Stimulated activated naive B cell treated with anti-CD40 and anti-IgM and Interleukin-4, amounts not matched to agents 10 μg/mL and 1 μg/mL and 100 μg/mL, for 72 hours (primary cell): ENCODE measurements around the gene HAGHL.

Experiments used
- ATAC-seq, 2 donors: fragments of 150-1000 bp; cut with Tn5 transposase; replicated peaks; 2 replicates each; pipeline ENCODE4 v1.10.0; 2021; ENCODE audit warnings: moderate library complexity in 1 of 2
- DNase-seq: peaks from one replicate; pipeline ENCODE4 v3.0.0; 2021
- H3K27ac Mint-ChIP-seq: one replicate; pipeline ENCODE4 v1.8.0; 2022; ENCODE audit warnings: mild to moderate bottlenecking, mixed read lengths
- H3K27me3 Mint-ChIP-seq, 2 donors: one replicate each; pipeline ENCODE4 v1.8.0; 2022; ENCODE audit warnings: mixed read lengths in 2 of 2
- H3K36me3 Mint-ChIP-seq, 2 donors: one replicate each; pipeline ENCODE4 v1.8.0; 2022; ENCODE audit warnings: mixed read lengths in 2 of 2, mild to moderate bottlenecking in 1 of 2
- H3K4me1 Mint-ChIP-seq, 2 donors: one replicate each; pipeline ENCODE4 v1.8.0; 2022; ENCODE audit warnings: mixed read lengths in 2 of 2, mild to moderate bottlenecking in 1 of 2
- H3K4me3 Mint-ChIP-seq, 2 donors: one replicate each; pipeline ENCODE4 v1.8.0; 2022; ENCODE audit warnings: mild to moderate bottlenecking in 2 of 2, mixed read lengths in 2 of 2, moderate library complexity in 1 of 2
- H3K9me3 Mint-ChIP-seq, 2 donors: one replicate each; pipeline ENCODE4 v1.8.0; 2022; ENCODE audit warnings: mixed read lengths in 2 of 2, mild to moderate bottlenecking in 1 of 2

HAGHL gene, protein sequence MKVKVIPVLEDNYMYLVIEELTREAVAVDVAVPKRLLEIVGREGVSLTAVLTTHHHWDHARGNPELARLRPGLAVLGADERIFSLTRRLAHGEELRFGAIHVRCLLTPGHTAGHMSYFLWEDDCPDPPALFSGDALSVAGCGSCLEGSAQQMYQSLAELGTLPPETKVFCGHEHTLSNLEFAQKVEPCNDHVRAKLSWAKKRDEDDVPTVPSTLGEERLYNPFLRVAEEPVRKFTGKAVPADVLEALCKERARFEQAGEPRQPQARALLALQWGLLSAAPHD

DNA sequence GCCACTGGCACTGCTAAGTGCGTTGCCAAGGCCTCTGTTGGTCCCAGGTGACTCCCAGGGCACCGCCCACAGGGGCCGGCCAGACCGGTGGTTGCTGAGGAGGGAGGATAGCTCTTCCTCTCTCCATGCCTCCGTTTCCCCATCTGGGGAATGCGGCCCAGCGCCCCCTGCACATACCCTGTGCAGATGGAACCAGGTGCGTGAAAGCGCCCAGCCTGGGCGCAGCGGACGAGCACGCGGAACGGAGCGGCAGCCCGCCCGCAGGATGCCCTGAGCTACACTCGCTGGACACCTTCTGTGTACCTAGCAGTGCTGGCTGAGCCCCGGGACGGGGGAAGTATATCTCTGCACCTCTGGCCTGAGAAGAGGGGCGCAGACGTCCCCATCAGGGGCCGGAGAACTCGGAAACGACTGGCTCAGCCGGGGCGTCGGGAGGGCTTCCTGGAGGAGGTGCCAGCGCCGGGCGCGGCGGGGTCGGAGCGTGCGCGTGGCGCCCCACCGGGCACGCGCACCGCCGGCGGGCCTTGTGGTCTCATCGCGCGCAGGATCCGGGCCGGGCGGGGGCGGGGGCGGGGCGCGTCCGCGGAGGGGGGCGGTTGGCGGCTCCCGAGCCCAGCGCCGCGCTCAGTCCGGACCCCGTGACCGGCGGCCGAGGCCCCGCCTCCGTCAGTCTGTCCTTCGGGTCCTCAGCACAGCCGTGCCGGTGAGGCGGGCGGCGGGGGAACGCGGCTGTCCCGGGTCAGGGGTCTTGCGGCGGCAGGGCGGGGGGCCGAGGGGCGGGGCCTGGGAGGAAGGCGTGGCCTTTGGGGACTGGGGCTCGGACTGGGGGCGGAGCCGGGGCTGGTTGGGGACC, at the start of gene HAGHL, which contains the start of gene CCDC78:
Gene HAGHL, plus strand, starts transcription at position 669 of the 853 bp plus-strand sequence. CDS start 404 bp downstream, outside the sequence.
Gene CCDC78, minus strand, starts transcription at position 6 of the 853 bp plus-strand sequence. CDS start 76 bp downstream, outside the sequence.
- DNase-seq (peak; percentile 48), ATAC-seq (peak; percentile 35 to 50)
- H3K27ac Mint-ChIP-seq, result peak within 1 kb of the TSS; percentile 84
- peaks cover 0 to 6% of the 10 kb centered on the region in 2 donors for H3K36me3 Mint-ChIP-seq
- H3K9me3 Mint-ChIP-seq, result no peaks in the 10 kb centered on the region
- H3K4me1 Mint-ChIP-seq, result peaks cover 10 to 36% of the 10 kb centered on the region in 2 donors
- peak within 1 kb of the TSS; percentile 77 to 86 for H3K4me3 Mint-ChIP-seq
- no peaks in the 10 kb centered on the region for H3K27me3 Mint-ChIP-seq

DNA sequence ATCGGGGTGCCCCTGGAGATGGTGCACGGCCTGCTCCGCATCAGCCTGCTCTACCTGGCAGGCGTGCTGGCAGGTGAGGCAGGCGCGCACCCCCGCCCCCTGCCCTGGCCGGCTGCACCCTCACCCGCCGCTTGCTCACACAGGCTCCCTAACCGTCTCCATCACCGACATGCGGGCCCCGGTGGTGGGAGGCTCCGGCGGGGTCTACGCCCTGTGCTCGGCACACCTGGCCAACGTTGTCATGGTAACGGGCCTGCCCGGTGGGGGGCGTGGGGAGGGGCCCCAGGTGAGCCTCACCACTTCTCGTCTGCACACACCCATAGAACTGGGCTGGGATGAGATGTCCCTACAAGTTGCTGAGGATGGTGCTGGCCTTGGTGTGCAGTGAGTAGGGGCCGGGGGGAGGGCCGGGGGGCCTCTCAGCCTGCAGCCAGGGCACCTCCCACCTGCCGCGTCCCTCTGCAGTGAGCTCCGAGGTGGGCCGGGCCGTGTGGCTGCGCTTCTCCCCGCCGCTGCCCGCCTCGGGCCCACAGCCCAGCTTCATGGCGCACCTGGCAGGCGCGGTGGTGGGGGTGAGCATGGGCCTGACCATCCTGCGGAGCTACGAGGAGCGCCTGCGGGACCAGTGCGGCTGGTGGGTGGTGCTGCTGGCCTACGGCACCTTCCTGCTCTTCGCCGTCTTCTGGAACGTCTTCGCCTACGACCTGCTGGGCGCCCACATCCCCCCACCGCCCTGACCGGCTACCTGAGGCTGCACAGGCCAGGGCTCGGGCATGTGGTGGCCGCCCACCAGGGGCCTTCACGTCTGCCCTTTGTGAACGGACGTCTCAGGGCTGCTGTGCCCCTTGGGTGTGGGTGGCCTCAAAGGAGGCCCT, 49.4 kb upstream of the HAGHL start:
- no peak overlapping the region for H3K27ac Mint-ChIP-seq
- DNase-seq (no peak), ATAC-seq (no peak)
- peaks cover 24 to 34% of the 10 kb centered on the region in 2 donors for H3K36me3 Mint-ChIP-seq
- no peak overlapping the region for H3K4me3 Mint-ChIP-seq
- peaks cover 13 to 25% of the 10 kb centered on the region in 2 donors for H3K27me3 Mint-ChIP-seq
- H3K4me1 Mint-ChIP-seq, result peaks cover 29 to 38% of the 10 kb centered on the region in 2 donors
- H3K9me3 Mint-ChIP-seq, result no peaks in the 10 kb centered on the region

DNA sequence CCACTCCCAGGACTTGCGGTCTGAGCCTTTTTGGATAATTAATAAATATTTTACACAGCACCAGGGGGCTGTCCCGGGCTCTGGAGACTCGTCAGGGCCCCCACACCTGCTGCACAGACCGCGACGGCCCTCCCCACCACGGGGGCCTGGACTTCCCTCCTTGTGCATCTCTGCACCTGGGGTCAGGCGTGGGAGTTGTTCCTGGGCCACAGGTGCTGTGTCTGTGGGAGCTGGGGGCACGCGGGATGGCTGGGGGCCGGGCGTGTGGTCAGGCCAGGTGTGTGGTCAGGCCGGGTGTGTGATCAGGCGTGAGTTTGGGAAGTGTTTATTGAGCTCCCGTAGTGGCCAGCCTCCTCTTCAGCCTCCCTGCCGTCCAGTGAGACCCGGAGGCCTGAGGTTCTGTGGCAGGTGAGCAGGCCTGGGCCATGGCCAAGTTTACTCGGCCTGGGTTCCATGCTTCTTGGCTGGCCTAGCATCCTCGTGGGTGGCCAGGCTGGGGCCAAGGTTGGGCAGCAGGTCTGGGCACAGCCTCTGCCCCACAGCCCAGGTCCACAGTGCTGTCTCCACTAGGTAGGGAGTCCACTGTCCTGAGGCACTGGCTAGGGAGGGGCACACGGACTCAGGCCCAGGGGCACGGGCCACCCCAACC, 48.6 kb upstream of the HAGHL start:
- Mint-ChIP-seq H3K36me3 (peaks cover 22 to 36% of the 10 kb centered on the region in 2 donors), H3K27me3 (peaks cover 13 to 25% of the 10 kb centered on the region in 2 donors), H3K9me3 (no peaks in the 10 kb centered on the region), H3K4me3 (peak overlapping the region in 1 of 2 donors; percentile 44), H3K4me1 (peaks cover 31 to 46% of the 10 kb centered on the region in 2 donors), H3K27ac (no peak overlapping the region)
- ATAC-seq (no peak), DNase-seq (no peak)

DNA sequence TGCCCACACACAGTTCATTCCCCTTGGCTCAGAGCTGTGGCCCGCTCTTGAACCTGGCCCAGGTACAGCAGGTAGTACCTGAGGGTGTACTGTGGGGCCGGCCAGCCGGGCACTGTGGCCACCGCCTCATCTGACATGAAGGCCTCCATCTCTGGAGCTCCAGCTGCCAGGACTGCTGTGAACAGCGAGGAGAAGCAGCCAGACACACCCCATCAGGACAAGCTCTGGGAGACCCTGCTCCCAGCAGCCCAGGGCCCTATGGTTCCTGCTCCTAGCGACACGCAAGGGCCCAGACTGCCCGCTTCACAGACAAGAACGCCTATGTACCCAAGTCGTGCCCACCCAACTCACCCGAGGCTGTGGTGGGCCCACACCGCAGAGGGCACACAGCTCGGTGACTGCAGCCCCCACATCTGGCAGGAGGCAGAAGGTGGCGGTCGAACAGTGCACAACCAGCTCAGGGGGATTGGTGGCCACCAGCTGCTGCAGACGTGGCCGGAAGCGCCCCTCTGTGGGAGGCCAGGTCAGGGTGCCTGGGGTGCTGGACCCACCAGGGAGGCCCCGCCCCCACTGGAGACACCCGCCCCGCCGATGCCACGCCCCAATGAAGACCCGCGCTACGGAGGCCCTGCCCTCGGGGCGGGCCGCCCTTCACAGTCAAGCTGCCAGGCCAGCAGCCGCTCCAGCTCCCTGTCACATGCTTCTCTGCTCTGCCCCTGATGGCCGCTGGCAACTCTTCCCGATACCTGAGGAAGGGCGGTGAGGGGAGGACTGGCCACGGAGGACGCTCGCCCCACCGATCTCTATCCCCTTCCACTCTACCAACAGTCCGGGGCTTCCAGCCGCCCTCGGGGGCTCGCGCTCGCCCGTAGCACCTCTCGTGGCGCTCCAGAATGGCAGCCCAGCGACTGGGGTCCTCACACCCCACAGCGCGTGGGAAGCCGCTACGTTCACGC, 47.8 kb upstream of the HAGHL start:
- Mint-ChIP-seq H3K4me3 (peak overlapping the region; percentile 88 to 91), H3K27me3 (peaks cover 13 to 25% of the 10 kb centered on the region in 2 donors), H3K27ac (peak overlapping the region; percentile 82), H3K36me3 (peaks cover 22 to 35% of the 10 kb centered on the region in 2 donors), H3K4me1 (peaks cover 34 to 51% of the 10 kb centered on the region in 2 donors), H3K9me3 (no peaks in the 10 kb centered on the region)
- ATAC-seq (peak; percentile 12 to 15), DNase-seq (peak; percentile 30)

DNA sequence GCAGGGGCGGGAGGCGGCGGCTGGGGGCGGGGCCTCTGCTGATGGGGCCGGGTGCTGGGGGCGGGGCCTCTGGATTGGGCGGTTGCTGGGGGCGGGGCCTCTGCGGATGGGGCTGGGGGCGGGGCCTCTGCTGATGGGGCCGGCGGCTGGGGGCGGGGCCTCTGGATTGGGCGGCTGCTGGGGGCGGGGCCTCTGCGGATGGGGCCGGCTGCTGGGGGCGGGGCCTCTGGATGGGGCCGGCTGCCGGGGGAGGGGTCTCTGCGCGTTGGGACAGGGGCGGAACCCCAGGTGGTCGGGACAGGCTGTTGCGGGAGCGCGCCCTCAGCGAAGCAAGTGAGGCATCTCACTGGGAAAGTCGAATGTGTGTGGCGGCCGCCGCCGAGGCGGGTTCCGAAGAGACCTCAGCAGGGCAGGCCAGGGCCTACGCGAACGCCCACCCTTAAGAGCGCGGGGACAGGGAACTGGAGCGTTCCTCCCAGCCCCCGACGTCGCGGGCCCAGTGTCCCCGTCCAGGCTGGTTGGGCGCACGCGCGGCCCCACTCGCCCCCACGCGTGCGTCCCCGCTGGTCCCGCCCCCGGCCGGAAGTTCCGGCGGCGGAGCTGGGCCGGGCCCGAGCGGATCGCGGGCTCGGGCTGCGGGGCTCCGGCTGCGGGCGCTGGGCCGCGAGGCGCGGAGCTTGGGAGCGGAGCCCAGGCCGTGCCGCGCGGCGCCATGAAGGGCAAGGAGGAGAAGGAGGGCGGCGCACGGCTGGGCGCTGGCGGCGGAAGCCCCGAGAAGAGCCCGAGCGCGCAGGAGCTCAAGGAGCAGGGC, 46.9 kb upstream of the HAGHL start, which contains the start of gene STUB1:
Gene STUB1, plus strand, starts transcription at position 597 of the 811 bp plus-strand sequence. Its CDS starts 116 bp downstream, at position 713.
- ATAC-seq (peak; percentile 53 to 64), DNase-seq (peak; percentile 83)
- peak within 1 kb of the TSS; percentile 94 for H3K27ac Mint-ChIP-seq
- peaks cover 10 to 21% of the 10 kb centered on the region in 2 donors for H3K27me3 Mint-ChIP-seq
- H3K4me3 Mint-ChIP-seq, result peak within 1 kb of the TSS; percentile 89 to 91
- no peaks in the 10 kb centered on the region for H3K9me3 Mint-ChIP-seq
- peaks cover 21 to 36% of the 10 kb centered on the region in 2 donors for H3K36me3 Mint-ChIP-seq
- peaks cover 33 to 55% of the 10 kb centered on the region in 2 donors for H3K4me1 Mint-ChIP-seq

DNA sequence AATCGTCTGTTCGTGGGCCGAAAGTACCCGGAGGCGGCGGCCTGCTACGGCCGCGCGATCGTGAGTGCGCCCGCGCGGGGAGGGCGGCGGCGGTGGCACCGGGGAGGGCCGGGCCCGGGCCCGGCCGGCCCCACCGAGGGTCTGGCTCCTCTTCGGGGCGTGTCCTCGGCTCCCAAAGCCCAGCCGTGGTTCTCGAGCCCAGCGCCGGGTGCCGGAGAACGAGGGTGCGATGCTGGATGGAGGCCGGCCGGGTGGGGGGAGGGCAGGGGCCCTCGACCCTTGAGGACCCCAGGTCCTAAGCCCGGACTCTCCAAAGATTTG, 46.3 kb upstream of the HAGHL start:
- no peak for ATAC-seq
- Mint-ChIP-seq H3K4me1 (peaks cover 29 to 52% of the 10 kb centered on the region in 2 donors), H3K9me3 (no peaks in the 10 kb centered on the region), H3K4me3 (peak overlapping the region; percentile 89 to 91), H3K36me3 (peaks cover 21 to 37% of the 10 kb centered on the region in 2 donors), H3K27ac (no peak overlapping the region), H3K27me3 (peaks cover 6 to 16% of the 10 kb centered on the region in 2 donors)
- DNase-seq, result no peak

DNA sequence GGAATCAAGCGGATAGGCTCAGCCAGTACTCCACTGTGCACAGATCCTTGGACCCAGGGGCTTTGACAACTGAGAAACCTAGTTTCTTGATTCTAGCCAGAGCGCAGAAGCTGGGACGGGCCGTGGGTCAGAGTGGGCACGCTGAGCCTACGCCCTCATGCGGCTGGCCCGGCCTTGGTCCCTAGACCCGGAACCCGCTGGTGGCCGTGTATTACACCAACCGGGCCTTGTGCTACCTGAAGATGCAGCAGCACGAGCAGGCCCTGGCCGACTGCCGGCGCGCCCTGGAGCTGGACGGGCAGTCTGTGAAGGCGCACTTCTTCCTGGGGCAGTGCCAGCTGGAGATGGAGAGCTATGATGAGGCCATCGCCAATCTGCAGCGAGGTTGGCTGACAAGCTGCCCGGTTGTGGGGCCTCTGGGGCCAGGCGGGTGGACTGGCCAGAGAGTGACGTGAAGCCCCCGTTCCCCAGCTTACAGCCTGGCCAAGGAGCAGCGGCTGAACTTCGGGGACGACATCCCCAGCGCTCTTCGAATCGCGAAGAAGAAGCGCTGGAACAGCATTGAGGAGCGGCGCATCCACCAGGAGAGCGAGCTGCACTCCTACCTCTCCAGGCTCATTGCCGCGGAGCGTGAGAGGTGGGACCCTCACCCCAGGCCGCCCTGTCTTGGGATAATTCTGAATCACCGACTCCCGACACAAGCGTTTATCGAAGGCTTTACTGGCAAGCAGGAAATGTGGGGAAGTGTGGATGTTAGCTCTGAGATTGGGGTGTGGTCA, 45.8 kb upstream of the HAGHL start:
- Mint-ChIP-seq H3K9me3 (no peaks in the 10 kb centered on the region), H3K27me3 (peaks cover 6 to 16% of the 10 kb centered on the region in 2 donors), H3K4me1 (peaks cover 30 to 58% of the 10 kb centered on the region in 2 donors), H3K36me3 (peaks cover 21 to 43% of the 10 kb centered on the region in 2 donors), H3K4me3 (peak overlapping the region; percentile 78 to 91), H3K27ac (peak overlapping the region; percentile 79)
- ATAC-seq (no peak), DNase-seq (no peak)

DNA sequence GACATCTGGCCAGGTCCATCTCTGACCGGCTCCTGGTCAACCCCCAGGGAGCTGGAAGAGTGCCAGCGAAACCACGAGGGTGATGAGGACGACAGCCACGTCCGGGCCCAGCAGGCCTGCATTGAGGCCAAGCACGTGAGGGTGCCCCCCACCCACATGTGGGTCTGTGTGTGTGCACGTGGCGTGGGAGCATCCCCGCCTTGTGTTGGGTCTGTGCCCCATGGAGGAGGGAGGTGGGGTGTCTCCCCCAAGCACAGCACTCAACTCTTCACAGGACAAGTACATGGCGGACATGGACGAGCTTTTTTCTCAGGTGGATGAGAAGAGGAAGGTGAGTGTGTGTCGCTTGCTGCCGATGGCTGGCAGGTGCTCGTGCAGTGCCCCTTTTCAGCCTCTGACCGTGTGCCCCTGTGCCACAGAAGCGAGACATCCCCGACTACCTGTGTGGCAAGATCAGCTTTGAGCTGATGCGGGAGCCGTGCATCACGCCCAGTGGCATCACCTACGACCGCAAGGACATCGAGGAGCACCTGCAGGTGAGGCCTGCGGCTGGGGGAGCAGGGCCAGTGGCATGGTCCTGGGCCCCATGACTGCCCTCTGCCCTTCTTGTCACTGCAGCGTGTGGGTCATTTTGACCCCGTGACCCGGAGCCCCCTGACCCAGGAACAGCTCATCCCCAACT, 45.0 kb upstream of the HAGHL start:
- no peak for ATAC-seq
- Mint-ChIP-seq H3K27me3 (peaks cover 2 to 13% of the 10 kb centered on the region in 2 donors), H3K4me1 (peaks cover 29 to 60% of the 10 kb centered on the region in 2 donors), H3K4me3 (peak overlapping the region; percentile 78 to 91), H3K27ac (peak overlapping the region; percentile 79), H3K9me3 (no peaks in the 10 kb centered on the region), H3K36me3 (peaks cover 21 to 47% of the 10 kb centered on the region in 2 donors)
- no peak for DNase-seq

DNA sequence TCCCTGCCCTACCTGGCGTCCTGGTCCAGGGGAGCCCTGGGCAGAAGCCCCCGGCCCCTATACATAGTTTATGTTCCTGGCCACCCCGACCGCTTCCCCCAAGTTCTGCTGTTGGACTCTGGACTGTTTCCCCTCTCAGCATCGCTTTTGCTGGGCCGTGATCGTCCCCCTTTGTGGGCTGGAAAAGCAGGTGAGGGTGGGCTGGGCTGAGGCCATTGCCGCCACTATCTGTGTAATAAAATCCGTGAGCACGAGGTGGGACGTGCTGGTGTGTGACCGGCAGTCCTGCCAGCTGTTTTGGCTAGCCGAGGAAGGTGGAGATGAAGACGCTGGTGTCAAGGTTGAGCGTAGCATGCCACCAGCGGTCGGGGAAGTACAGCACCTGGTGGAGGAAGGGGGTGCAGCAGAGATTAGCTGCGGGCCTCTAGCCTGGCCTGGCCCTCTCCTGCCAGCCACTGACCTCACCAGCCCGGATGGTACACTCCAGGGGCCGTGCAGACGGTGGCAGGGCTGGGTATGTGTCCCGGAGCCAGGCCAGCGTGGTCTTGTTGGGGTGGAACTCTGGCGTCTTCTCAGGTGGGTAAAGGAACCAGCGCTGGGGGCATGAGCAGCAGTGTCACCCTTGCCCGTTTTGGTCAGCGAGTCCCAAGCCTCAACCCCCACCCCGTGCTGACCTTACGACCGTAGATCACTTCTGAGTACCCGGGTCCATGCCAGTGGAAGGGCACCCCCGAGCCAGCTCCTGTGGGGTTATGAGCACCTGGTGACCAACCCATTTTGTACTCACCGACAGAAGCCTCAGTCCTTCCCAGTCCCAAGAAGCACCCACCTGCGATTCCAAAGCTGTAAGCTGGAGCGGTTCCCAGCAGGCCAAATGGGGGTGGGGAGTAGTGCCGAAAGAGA, 44.2 kb upstream of the HAGHL start:
- Mint-ChIP-seq H3K27me3 (peaks cover 0 to 4% of the 10 kb centered on the region in 2 donors), H3K27ac (peak overlapping the region; percentile 54), H3K4me3 (peak overlapping the region; percentile 85 to 91), H3K36me3 (peaks cover 23 to 47% of the 10 kb centered on the region in 2 donors), H3K9me3 (no peaks in the 10 kb centered on the region), H3K4me1 (peaks cover 27 to 60% of the 10 kb centered on the region in 2 donors)
- no peak for ATAC-seq
- no peak for DNase-seq

DNA sequence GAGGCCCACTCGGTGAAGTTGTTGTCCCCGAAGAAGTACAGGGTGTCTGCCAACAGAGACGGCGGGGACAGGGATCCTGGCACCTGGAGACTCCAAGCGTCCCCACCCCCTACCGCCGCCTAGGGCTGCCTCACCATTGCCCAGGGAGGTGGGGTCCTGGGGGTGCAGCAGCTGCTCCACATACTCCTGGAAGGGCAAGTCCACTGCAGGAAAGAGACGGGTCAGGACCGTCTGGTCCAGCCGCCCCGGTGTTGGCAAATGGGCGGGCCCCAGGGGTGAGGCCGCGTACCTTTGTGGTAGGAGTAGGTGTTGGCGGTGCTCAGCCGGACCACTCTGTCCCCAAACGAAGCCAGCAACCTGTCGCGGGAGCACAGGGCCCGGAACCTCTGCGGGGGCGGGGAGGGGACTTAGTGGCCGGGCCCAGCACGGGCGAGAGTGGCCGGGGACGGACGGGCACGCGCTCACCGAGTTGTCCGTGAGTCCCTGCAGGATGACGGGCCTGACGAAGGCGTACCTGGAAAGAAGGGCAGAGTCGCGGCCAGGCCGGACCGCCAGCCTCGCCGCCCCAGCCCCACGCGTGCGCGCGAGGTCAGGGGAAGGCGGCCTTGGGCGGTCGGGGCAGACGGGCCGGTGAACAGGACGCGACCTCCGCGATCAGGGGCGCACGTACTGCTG, 43.4 kb upstream of the HAGHL start:
- Mint-ChIP-seq H3K27ac (peak overlapping the region; percentile 92), H3K27me3 (no peaks in the 10 kb centered on the region), H3K4me1 (peaks cover 26 to 66% of the 10 kb centered on the region in 2 donors), H3K4me3 (peak overlapping the region; percentile 85 to 91), H3K36me3 (peaks cover 23 to 47% of the 10 kb centered on the region in 2 donors), H3K9me3 (no peaks in the 10 kb centered on the region)
- ATAC-seq (no peak), DNase-seq (no peak)
